Measurements from ENCODE around the gene CORO2A. TPM values are rescaled to one million over a fixed set of nuclear protein-coding genes. Genes with fewer than 3 reads are reported as not detected.

The CORO2A gene
- total RNA-seq, 1 donor from 2014 or later, result 2.4 TPM

DNA sequence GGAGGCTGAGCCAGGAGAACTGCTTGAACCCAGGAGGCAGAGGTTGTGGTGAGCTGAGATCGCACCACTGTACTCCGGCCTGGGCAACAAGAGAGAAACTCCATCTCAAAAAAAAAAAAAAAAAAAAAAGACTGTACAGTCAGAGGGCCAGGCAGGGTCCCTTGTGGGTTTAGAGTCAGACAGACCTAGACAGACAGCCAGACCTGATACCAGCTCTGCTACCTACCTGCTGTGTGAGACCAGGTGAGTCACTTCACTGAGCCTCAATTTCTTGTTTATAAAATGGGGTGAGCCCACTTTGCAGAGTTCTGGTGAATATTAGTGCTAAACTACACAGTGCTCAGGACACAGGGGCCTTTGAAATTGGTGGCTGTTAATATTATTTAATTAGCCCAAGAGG, 93.1 kb downstream of the CORO2A start:
- Mint-ChIP-seq H3K36me3 (no peaks in the 10 kb centered on the region), H3K4me1 (peaks cover 6% of the 10 kb centered on the region), H3K9me3 (no peaks in the 10 kb centered on the region), H3K4me3 (no peak overlapping the region), H3K27ac (no peak overlapping the region), H3K27me3 (ENCODE audit: insufficient read depth, low read depth) (peaks cover 5% of the 10 kb centered on the region)
- Histone ChIP-seq H2AFZ (replicated peaks) (no peak overlapping the region), H3K9me3 (ENCODE audit: low read depth) (no peaks in the 10 kb centered on the region), H3K4me2 (no peak overlapping the region), H3K9ac (no peak overlapping the region), H3K79me2 (ENCODE audit: low read depth) (no peaks in the 10 kb centered on the region), H4K20me1 (ENCODE audit: low read depth) (no peaks in the 10 kb centered on the region), H3K27me3 (no peaks in the 10 kb centered on the region), H3K36me3 (no peaks in the 10 kb centered on the region), H3K4me3 (no peak overlapping the region), H3F3A (ENCODE audit: low read depth) (peaks cover 11% of the 10 kb centered on the region), H3K27ac (no peak overlapping the region), H3K4me1 (peaks cover 5% of the 10 kb centered on the region)
- TF ChIP-seq, protein P1, sequence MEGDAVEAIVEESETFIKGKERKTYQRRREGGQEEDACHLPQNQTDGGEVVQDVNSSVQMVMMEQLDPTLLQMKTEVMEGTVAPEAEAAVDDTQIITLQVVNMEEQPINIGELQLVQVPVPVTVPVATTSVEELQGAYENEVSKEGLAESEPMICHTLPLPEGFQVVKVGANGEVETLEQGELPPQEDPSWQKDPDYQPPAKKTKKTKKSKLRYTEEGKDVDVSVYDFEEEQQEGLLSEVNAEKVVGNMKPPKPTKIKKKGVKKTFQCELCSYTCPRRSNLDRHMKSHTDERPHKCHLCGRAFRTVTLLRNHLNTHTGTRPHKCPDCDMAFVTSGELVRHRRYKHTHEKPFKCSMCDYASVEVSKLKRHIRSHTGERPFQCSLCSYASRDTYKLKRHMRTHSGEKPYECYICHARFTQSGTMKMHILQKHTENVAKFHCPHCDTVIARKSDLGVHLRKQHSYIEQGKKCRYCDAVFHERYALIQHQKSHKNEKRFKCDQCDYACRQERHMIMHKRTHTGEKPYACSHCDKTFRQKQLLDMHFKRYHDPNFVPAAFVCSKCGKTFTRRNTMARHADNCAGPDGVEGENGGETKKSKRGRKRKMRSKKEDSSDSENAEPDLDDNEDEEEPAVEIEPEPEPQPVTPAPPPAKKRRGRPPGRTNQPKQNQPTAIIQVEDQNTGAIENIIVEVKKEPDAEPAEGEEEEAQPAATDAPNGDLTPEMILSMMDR (IDR thresholded peaks at IDR 0.05), result no peak
- TF ChIP-seq EZH2 (IDR thresholded peaks at IDR 0.05) (no peak), EZH2phosphoT487 (IDR thresholded peaks at IDR 0.05) (no peak)
- DNase-seq (ENCODE audit: low spot score), result no peak

DNA sequence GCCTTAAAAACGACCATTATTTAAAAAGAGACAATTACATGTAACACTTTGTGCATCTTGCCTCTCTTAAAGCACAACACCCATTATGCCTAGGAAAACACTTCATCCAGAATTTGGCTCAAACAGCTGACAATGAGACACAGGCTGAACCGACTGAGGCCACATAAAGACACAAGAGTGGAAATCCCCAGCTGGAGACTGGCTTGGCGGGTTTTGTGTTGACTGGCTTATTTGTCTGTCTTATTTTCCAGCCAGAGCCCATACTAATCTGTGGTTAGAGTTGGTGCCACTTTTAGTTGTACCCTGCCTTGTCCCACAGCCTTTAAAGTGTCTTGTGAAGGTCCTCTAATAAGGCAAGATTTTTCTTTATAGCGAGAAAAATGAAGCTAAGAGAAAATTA, 94.6 kb downstream of the CORO2A start:
- DNase-seq (ENCODE audit: low spot score), result peak; percentile 53
- Mint-ChIP-seq H3K4me1 (peaks cover 6% of the 10 kb centered on the region), H3K27me3 (ENCODE audit: insufficient read depth, low read depth) (peaks cover 5% of the 10 kb centered on the region), H3K9me3 (no peaks in the 10 kb centered on the region), H3K4me3 (no peak overlapping the region), H3K36me3 (no peaks in the 10 kb centered on the region), H3K27ac (no peak overlapping the region)
- H3K4me3 ChIP-seq, result no peak overlapping the region
- no peak overlapping the region for H3K27ac ChIP-seq
- TF ChIP-seq EZH2phosphoT487 (IDR thresholded peaks at IDR 0.05) (no peak), EZH2 (IDR thresholded peaks at IDR 0.05) (no peak)
- TF ChIP-seq, protein P1 (IDR thresholded peaks at IDR 0.05), result no peak
- no peaks in the 10 kb centered on the region for H3K79me2 ChIP-seq (ENCODE audit: low read depth)
- H2AFZ ChIP-seq (replicated peaks), result no peak overlapping the region
- H3K4me2 ChIP-seq, result no peak overlapping the region
- peaks cover 5% of the 10 kb centered on the region for H3K4me1 ChIP-seq
- H3F3A ChIP-seq (ENCODE audit: low read depth), result peaks cover 11% of the 10 kb centered on the region
- no peak overlapping the region for H3K9ac ChIP-seq
- no peaks in the 10 kb centered on the region for H3K9me3 ChIP-seq (ENCODE audit: low read depth)
- no peaks in the 10 kb centered on the region for H4K20me1 ChIP-seq (ENCODE audit: low read depth)
- H3K27me3 ChIP-seq, result no peaks in the 10 kb centered on the region
- no peaks in the 10 kb centered on the region for H3K36me3 ChIP-seq

DNA sequence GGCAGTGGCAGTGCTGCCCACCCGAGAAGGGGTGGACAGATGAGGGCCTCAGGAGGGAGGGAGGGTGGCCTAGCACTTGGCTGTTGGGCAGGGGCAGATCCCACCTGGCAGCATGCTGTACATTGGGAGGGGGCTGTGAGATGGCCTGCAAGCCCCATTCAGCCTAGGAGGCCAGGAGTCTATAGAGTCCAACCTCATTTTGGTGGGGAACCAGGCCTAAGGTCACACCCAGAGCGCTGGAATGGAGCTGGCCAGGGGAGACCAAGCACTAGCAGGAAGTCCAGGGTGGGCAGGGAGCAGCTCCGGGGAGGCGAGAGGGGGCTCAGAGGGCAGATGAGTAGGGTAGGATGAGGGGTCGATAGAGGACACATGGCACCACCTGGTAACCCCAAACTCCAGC, 96.3 kb downstream of the CORO2A start:
- H3K27me3 ChIP-seq, result no peaks in the 10 kb centered on the region
- H3K4me1 ChIP-seq, result peaks cover 16% of the 10 kb centered on the region
- peaks cover 5% of the 10 kb centered on the region for H3F3A ChIP-seq (ENCODE audit: low read depth)
- TF ChIP-seq EZH2phosphoT487 (IDR thresholded peaks at IDR 0.05) (no peak), EZH2 (IDR thresholded peaks at IDR 0.05) (no peak)
- TF ChIP-seq, protein P1 (IDR thresholded peaks at IDR 0.05), result no peak
- Mint-ChIP-seq H3K4me1 (peaks cover 16% of the 10 kb centered on the region), H3K4me3 (no peak overlapping the region), H3K27me3 (ENCODE audit: insufficient read depth, low read depth) (peaks cover 5% of the 10 kb centered on the region), H3K36me3 (no peaks in the 10 kb centered on the region), H3K9me3 (no peaks in the 10 kb centered on the region), H3K27ac (no peak overlapping the region)
- no peak overlapping the region for H3K4me2 ChIP-seq
- no peak overlapping the region for H3K9ac ChIP-seq
- H3K9me3 ChIP-seq (ENCODE audit: low read depth), result no peaks in the 10 kb centered on the region
- no peak overlapping the region for H3K27ac ChIP-seq
- no peak overlapping the region for H3K4me3 ChIP-seq
- H3K79me2 ChIP-seq (ENCODE audit: low read depth), result no peaks in the 10 kb centered on the region
- DNase-seq (ENCODE audit: low spot score), result no peak
- no peaks in the 10 kb centered on the region for H4K20me1 ChIP-seq (ENCODE audit: low read depth)
- H2AFZ ChIP-seq (replicated peaks), result no peak overlapping the region
- no peaks in the 10 kb centered on the region for H3K36me3 ChIP-seq

All from neural progenitor cell (in vitro differentiated cells).